GM18907 (cell line): ENCODE measurements around the gene PRCP.

Experiments used
- ATAC-seq: cut with Tn5 transposase; IDR thresholded peaks from one replicate; pipeline ENCODE4 v1.9.1; 2021; ENCODE audit warnings: mild to moderate bottlenecking, moderate library complexity; ENCODE audit not compliant: unreplicated experiment

Gene PRCP

GRCh38 chr11:82791779-82792178 is 108.5 kb downstream of the PRCP start:
- ATAC-seq, result no peak

GRCh38 chr11:82790723-82791484 is 109.3 kb downstream of the PRCP start:
- no peak for ATAC-seq

- ATAC-seq, result no peak
Observed at GRCh38 chr11:82787981-82788380, 112.2 kb downstream of the PRCP start.

GRCh38 chr11:82786836-82787235 is 113.4 kb downstream of the PRCP start:
- no peak for ATAC-seq

- no peak for ATAC-seq
Observed at GRCh38 chr11:82786001-82786400, 114.2 kb downstream of the PRCP start.

GRCh38 chr11:82782825-82783374 is 117.3 kb downstream of the PRCP start:
- no peak for ATAC-seq

GRCh38 chr11:82778776-82779175 is 121.5 kb downstream of the PRCP start:
- ATAC-seq, result no peak

- ATAC-seq, result no peak
Observed at GRCh38 chr11:82776377-82776776, 123.9 kb downstream of the PRCP start.

- ATAC-seq, result peak; percentile 99
Observed at GRCh38 chr11:82775736-82776346, 124.4 kb downstream of the PRCP start.

GRCh38 chr11:82775218-82775617 is 125.0 kb downstream of the PRCP start:
- no peak for ATAC-seq
